G401 (cell line): ENCODE data around the gene ATP10B. TPM values are rescaled to one million over a fixed set of nuclear protein-coding genes. Genes with fewer than 3 reads are reported as not detected.

Source experiments
- DNase-seq: peaks from one replicate; pipeline ENCODE4 v3.0.0-alpha.2; 2015; ENCODE audit warnings: low spot score
- in situ Hi-C: cut with HindIII; loops from 2 replicates; pipeline ENCODE4 v1.10.0; 2016; ENCODE audit warnings: low sequenced_read_pairs, mixed read lengths
- total RNA-seq: library from RNA; depleted of rRNA; stranded (reverse); fragments of >200 nt; shearing (Covaris generic); gene quantifications from 2 replicates; pipeline ENCODE4 v1.2.3, GENCODE V29; 2014

Gene ATP10B
- total RNA-seq, 1 experiment from 2014 or later = not detected

- no peak for DNase-seq
- in situ Hi-C loops = no loop called here
Observed at GRCh38 chr5:160655717-160656116, 196.3 kb downstream of the ATP10B start.

- DNase-seq = no peak
- in situ Hi-C loops = no loop called here
Observed at GRCh38 chr5:160651692-160652645, 200.0 kb downstream of the ATP10B start.

- in situ Hi-C loops = no loop called here
- DNase-seq = peak; percentile 46
Observed at GRCh38 chr5:160649304-160649703, 202.7 kb downstream of the ATP10B start.

- in situ Hi-C loops = no loop called here
- no peak for DNase-seq
Observed at GRCh38 chr5:160646033-160646432, 206.0 kb downstream of the ATP10B start.

GRCh38 chr5:160643616-160644240, 208.3 kb downstream of the ATP10B start:
- in situ Hi-C loops = no loop called here
- DNase-seq = no peak

- DNase-seq = no peak
Observed at GRCh38 chr5:160641405-160641804, 210.6 kb downstream of the ATP10B start.

GRCh38 chr5:160640406-160640805, 211.6 kb downstream of the ATP10B start:
- DNase-seq = no peak
- in situ Hi-C loops = no loop called here

More at GRCh38 chr5:160641405-160641804, 210.6 kb downstream of the ATP10B start:
- in situ Hi-C loops = no loop called here

GRCh38 chr5:160638161-160638742, 213.8 kb downstream of the ATP10B start:
- in situ Hi-C loops = no loop called here
- no peak for DNase-seq

GRCh38 chr5:160637357-160638090, 214.5 kb downstream of the ATP10B start:
- in situ Hi-C loops = no loop called here

GRCh38 chr5:160635663-160636062, 216.3 kb downstream of the ATP10B start:
- in situ Hi-C loops = no loop called here
- DNase-seq = no peak

More at GRCh38 chr5:160637357-160638090, 214.5 kb downstream of the ATP10B start:
- DNase-seq = no peak

GRCh38 chr5:160635046-160635445, 217.0 kb downstream of the ATP10B start:
- in situ Hi-C loops = no loop called here
- no peak for DNase-seq

- DNase-seq = peak; percentile 84
Observed at GRCh38 chr5:160629003-160629402, 223.0 kb downstream of the ATP10B start.

GRCh38 chr5:160628619-160628968, 223.4 kb downstream of the ATP10B start:
- in situ Hi-C loops = no loop called here

More at GRCh38 chr5:160629003-160629402, 223.0 kb downstream of the ATP10B start:
- in situ Hi-C loops = no loop called here

GRCh38 chr5:160627921-160628618, 223.9 kb downstream of the ATP10B start:
- no peak for DNase-seq
- in situ Hi-C loops = no loop called here

More at GRCh38 chr5:160628619-160628968, 223.4 kb downstream of the ATP10B start:
- DNase-seq = peak; percentile 65

- in situ Hi-C loops = no loop called here
- no peak for DNase-seq
Observed at GRCh38 chr5:160626322-160626721, 225.7 kb downstream of the ATP10B start.

GRCh38 chr5:160621526-160621925, 230.5 kb downstream of the ATP10B start:
- in situ Hi-C loops = no loop called here

GRCh38 chr5:160620401-160620800, 231.6 kb downstream of the ATP10B start:
- DNase-seq = no peak
- in situ Hi-C loops = no loop called here

More at GRCh38 chr5:160621526-160621925, 230.5 kb downstream of the ATP10B start:
- DNase-seq = no peak

GRCh38 chr5:160619381-160619780, 232.6 kb downstream of the ATP10B start:
- in situ Hi-C loops = no loop called here
- no peak for DNase-seq

GRCh38 chr5:160618286-160618685, 233.7 kb downstream of the ATP10B start:
- DNase-seq = no peak
- in situ Hi-C loops = no loop called here
